B cell (primary cell): ENCODE data around the gene EIF3I. TPM values are rescaled to one million over a fixed set of nuclear protein-coding genes. Genes with fewer than 3 reads are reported as not detected.

ENCODE experiments used
- ATAC-seq: fragments of 200-7000 bp; cut with Tn5 transposase; one replicate; pipeline ENCODE4 v1.10.0; 2021; ENCODE audit warnings: low read depth, mild to moderate bottlenecking, moderate number of reproducible peaks, moderate library complexity
- CTCF ChIA-PET: fragments of 350-600 bp; sonication (Branson Sonifier 250); formaldehyde crosslinking; loops from one replicate; lab custom pipeline; 2021; ENCODE audit warnings: antibody characterized with exemption, inconsistent platforms; lab: Charles Lee
- POLR2A ChIA-PET: fragments of 350-600 bp; sonication (Branson Sonifier 250); formaldehyde crosslinking; loops from one replicate; lab custom pipeline; 2021; ENCODE audit warnings: antibody characterized with exemption; lab: Charles Lee
- DNase-seq: peaks from one replicate; pipeline ENCODE4 v3.0.0; 2013
- H2AFZ ChIP-seq: 2 replicates; pipeline ENCODE4 v1.6.1; 2012; ENCODE audit warnings: mild to moderate bottlenecking, low read depth, low read length; ENCODE audit not compliant: insufficient read depth, poor library complexity, severe bottlenecking
- H3K27ac ChIP-seq, 2 donors: 1 replicate in 1 of 2; 2 replicates in 1 of 2; pipeline ENCODE4 v1.5.1; 2012 to 2013; ENCODE audit warnings: low read length in 2 of 2, mild to moderate bottlenecking in 2 of 2, moderate library complexity in 1 of 2
- H3K27me3 ChIP-seq, 4 experiments: fragments of 200-600 bp in 1 of 4; sonication (generic) in 1 of 4; replicated peaks in 1 of 4; 1 replicate in 2 of 4; 2 replicates in 2 of 4; pipeline versions ENCODE4 v1.6.1 to v1.7.0; 2013 to 2016; ENCODE audit warnings: low read length in 3 of 4, mild to moderate bottlenecking in 2 of 4, mixed read lengths in 1 of 4, moderate library complexity in 1 of 4; ENCODE audit not compliant: insufficient read depth in 4 of 4, control insufficient read depth in 3 of 4; ENCODE audit errors: control extremely low read depth in 1 of 4
- H3K36me3 ChIP-seq, 2 experiments: replicated peaks in 1 of 2; 1 replicate in 1 of 2; 2 replicates in 1 of 2; pipeline versions ENCODE4 v1.6.1 to v1.7.1; 2013; ENCODE audit warnings: low read length in 1 of 2; ENCODE audit not compliant: insufficient read depth in 2 of 2, control insufficient read depth in 1 of 2; ENCODE audit errors: control extremely low read depth in 1 of 2, extremely low read depth in 1 of 2
- H3K4me1 ChIP-seq, 2 donors: fragments of 200-600 bp in 1 of 2; sonication (generic) in 1 of 2; 1 replicate in 1 of 2; 2 replicates in 1 of 2; pipeline versions ENCODE4 v1.5.1 to v1.6.1; 2013 to 2017; ENCODE audit warnings: low read length in 2 of 2; ENCODE audit not compliant: control insufficient read depth in 2 of 2, insufficient read depth in 2 of 2
- H3K4me2 ChIP-seq: replicated peaks from 2 replicates; pipeline ENCODE3; 2012; ENCODE audit warnings: mild to moderate bottlenecking, low read depth, low read length; ENCODE audit not compliant: poor library complexity, severe bottlenecking
- H3K4me3 ChIP-seq, 5 experiments: fragments of 200-600 bp in 1 of 5; sonication (generic) in 1 of 5; 1 replicate in 3 of 5; 2 replicates in 2 of 5; pipeline versions ENCODE4 v1.5.1 to v1.7.0; 2011 to 2016; ENCODE audit warnings: low read length in 4 of 5, mild to moderate bottlenecking in 4 of 5, low read depth in 2 of 5, control low read depth in 1 of 5, moderate library complexity in 1 of 5; ENCODE audit not compliant: insufficient read depth in 1 of 5; ENCODE audit errors: control extremely low read depth in 1 of 5, extremely low read depth in 1 of 5
- H3K79me2 ChIP-seq: fragments of 200-600 bp; sonication (generic); one replicate; pipeline ENCODE4 v1.6.0; 2016; ENCODE audit warnings: low read length; ENCODE audit not compliant: control insufficient read depth, insufficient read depth
- H3K9ac ChIP-seq: fragments of 200-600 bp; sonication (generic); 2 replicates; pipeline ENCODE4 v1.6.1; 2017; ENCODE audit warnings: mild to moderate bottlenecking, low read length, moderate library complexity
- H3K9me3 ChIP-seq, 3 donors: one replicate each; pipeline versions ENCODE4 v1.6.1 to v1.7.1; 2013; ENCODE audit warnings: low read length in 2 of 3; ENCODE audit not compliant: control insufficient read depth in 2 of 3, insufficient read depth in 1 of 3; ENCODE audit errors: control extremely low read depth in 1 of 3
- H4K20me1 ChIP-seq: 2 replicates; pipeline ENCODE4 v1.6.0; 2012; ENCODE audit warnings: mild to moderate bottlenecking, low read length; ENCODE audit not compliant: insufficient read depth, control insufficient read depth, poor library complexity, severe bottlenecking
- H3K27ac Mint-ChIP-seq: one replicate; pipeline ENCODE4 v1.8.0; 2021; ENCODE audit warnings: mixed read lengths
- H3K27me3 Mint-ChIP-seq: one replicate; pipeline ENCODE4 v1.8.0; 2021; ENCODE audit warnings: mixed read lengths
- H3K4me1 Mint-ChIP-seq: one replicate; pipeline ENCODE4 v1.8.0; 2021; ENCODE audit warnings: mixed read lengths
- H3K4me3 Mint-ChIP-seq: one replicate; pipeline ENCODE4 v1.8.0; 2021; ENCODE audit warnings: mixed read lengths
- H3K9me3 Mint-ChIP-seq: one replicate; pipeline ENCODE4 v1.8.0; 2022; ENCODE audit warnings: mixed read lengths; ENCODE audit not compliant: insufficient read depth
- EZH2 ChIP-seq: IDR thresholded peaks from 2 replicates; pipeline ENCODE4 v1.6.1; 2012; ENCODE audit warnings: borderline replicate concordance, low read depth, mild to moderate bottlenecking, moderate library complexity, low read length; ENCODE audit not compliant: insufficient read depth, poor library complexity, severe bottlenecking
- WGBS: methylation state at CpG from one replicate; pipeline ENCODE4 v1.1.5; 2013; ENCODE audit warnings: missing lambda C conversion rate; ENCODE audit not compliant: insufficient coverage; 5-methylcytosine and 5-hydroxymethylcytosine counted together
- intact Hi-C: fragments of 100-400 bp; cut with micrococcal nuclease; formaldehyde crosslinking; loops from one replicate; pipeline ENCODE4 v1.10.0; 2022
- polyA plus RNA-seq: library from polyadenylated mRNA; depleted of rRNA; stranded (reverse); fragments of >200 nt; gene quantifications from 2 replicates; pipeline ENCODE4 v1.2.3, GENCODE V29; 2012
- total RNA-seq, 2 donors: library from RNA; stranded (reverse); fragments of 120-200 nt in 1 of 2; gene quantifications; 1 replicate in 1 of 2; 2 replicates in 1 of 2; pipeline versions ENCODE4 v1.2.3 to v1.2.4, GENCODE V29; 2013 to 2022
- TF ChIP-seq, protein P1 (sequence below): fragments of 200-600 bp; IDR thresholded peaks from one replicate; pipeline ENCODE4 v1.8.0; 2022; ENCODE audit warnings: antibody characterized with exemption, mild to moderate bottlenecking

Gene EIF3I
- total and polyA plus RNA-seq, 2 donors (not counting 1 experiment from before 2014, with no cell fraction given): 87.0 to 130 TPM

DNA sequence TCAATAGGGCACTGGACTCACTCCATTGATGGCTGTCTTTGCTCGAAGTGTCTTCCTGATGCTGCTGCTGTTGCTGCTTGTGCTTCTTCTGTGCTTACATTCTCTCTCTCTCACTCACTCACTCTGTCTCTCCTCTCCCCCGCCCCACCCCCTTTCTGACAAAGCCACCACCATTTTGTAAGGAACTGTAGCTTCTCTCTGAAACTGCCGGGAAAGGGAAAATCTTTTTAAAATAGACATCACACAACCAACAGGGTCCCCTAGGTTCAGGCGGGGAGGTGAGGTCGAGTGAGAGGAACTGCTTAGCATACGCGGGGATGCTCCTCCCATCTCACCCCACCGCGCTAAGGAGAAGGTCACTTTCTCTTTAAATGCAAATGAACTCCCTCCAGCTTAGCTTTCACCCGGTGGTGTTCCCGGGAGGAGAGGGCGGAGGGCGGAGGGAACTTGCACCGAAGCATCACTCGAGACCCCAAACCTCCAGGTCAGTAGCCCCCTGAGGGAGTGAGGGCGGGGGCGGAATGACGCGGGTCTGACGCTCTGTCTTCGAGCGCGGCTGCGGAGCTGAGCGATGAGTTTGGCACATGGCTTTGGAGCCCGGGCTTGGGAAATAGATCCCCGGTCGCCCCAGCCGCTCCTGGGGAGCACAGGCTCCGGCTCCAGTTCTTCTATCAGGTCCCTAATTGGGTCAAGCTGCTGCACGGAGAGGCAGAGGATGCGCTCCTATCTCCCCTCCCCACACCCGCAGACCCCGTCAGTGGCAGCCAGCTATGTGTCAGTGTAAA lies 21.8 kb upstream of the EIF3I start, which contains the start of gene CCDC28B:
Gene CCDC28B, plus strand, starts transcription at position 370 of the 785 bp plus-strand sequence. CDS start 1,341 bp downstream, outside the sequence.
- Histone ChIP-seq H3K27ac (peak within 1 kb of the TSS; percentile 78 to 88), H2AFZ (peak within 1 kb of the TSS; percentile 90), H3K79me2 (no peaks in the 10 kb centered on the region), H3K4me2 (peak within 1 kb of the TSS; percentile 91), H4K20me1 (no peaks in the 10 kb centered on the region), H3K4me1 (peaks cover 17 to 36% of the 10 kb centered on the region in 2 donors), H3K9ac (peak within 1 kb of the TSS; percentile 89), H3K27me3 (no peaks in the 10 kb centered on the region), H3K9me3 (no peaks in the 10 kb centered on the region), H3K36me3 (peaks cover 2 to 20% of the 10 kb centered on the region in 2 experiments), H3K4me3 (peak within 1 kb of the TSS; percentile 48 to 85 (median 79))
- Mint-ChIP-seq H3K9me3 (no peaks in the 10 kb centered on the region), H3K4me1 (peaks cover 33% of the 10 kb centered on the region), H3K4me3 (peak within 1 kb of the TSS; percentile 88), H3K27ac (peak within 1 kb of the TSS; percentile 86), H3K27me3 (no peaks in the 10 kb centered on the region)
- DNase-seq: peak; percentile 77
- ATAC-seq: peak; percentile 58
- TF ChIP-seq EZH2: no peak
- TF ChIP-seq, protein P1, sequence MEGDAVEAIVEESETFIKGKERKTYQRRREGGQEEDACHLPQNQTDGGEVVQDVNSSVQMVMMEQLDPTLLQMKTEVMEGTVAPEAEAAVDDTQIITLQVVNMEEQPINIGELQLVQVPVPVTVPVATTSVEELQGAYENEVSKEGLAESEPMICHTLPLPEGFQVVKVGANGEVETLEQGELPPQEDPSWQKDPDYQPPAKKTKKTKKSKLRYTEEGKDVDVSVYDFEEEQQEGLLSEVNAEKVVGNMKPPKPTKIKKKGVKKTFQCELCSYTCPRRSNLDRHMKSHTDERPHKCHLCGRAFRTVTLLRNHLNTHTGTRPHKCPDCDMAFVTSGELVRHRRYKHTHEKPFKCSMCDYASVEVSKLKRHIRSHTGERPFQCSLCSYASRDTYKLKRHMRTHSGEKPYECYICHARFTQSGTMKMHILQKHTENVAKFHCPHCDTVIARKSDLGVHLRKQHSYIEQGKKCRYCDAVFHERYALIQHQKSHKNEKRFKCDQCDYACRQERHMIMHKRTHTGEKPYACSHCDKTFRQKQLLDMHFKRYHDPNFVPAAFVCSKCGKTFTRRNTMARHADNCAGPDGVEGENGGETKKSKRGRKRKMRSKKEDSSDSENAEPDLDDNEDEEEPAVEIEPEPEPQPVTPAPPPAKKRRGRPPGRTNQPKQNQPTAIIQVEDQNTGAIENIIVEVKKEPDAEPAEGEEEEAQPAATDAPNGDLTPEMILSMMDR: no peak
- CTCF ChIA-PET: interaction anchor here (0.6 to 3.9 kb wide), 10 partner anchors 16 to 214 kb away, joined by 3 to 20 read pairs (median 5); partner anchors contain the start of gene MARCKSL1
- POLR2A ChIA-PET: interaction anchor here (0.6 to 1.7 kb wide), 13 partner anchors 10 to 193 kb away, joined by 3 to 11 read pairs (median 4); partner anchors contain the start of genes HDAC1, KPNA6, MARCKSL1 and TXLNA
- WGBS: 1% methylated on average over 26 of the region's 34 CpGs
- intact Hi-C loops: loop anchor here (1.0 to 10.0 kb wide), 5 partner anchors 21 to 194 kb away; partner anchors contain the start of genes BSDC1, EIF3I, MARCKSL1 and TMEM234
